GM10266 (cell line): Measurements from ENCODE around the gene LSM3.

Source experiments
- DNase-seq: peaks from one replicate; pipeline ENCODE4 v3.0.0; 2012; ENCODE audit errors: extremely low spot score
- CTCF ChIP-seq: IDR thresholded peaks from 2 replicates; pipeline ENCODE4 v1.5.1; 2012; ENCODE audit warnings: mild to moderate bottlenecking, low read depth; ENCODE audit not compliant: control insufficient read depth, insufficient read depth; ENCODE audit errors: missing control alignments

The LSM3 gene

GRCh38 chr3:14208168-14208567 lies 29.6 kb downstream of the LSM3 start:
- TF ChIP-seq CTCF = no peak

DNA sequence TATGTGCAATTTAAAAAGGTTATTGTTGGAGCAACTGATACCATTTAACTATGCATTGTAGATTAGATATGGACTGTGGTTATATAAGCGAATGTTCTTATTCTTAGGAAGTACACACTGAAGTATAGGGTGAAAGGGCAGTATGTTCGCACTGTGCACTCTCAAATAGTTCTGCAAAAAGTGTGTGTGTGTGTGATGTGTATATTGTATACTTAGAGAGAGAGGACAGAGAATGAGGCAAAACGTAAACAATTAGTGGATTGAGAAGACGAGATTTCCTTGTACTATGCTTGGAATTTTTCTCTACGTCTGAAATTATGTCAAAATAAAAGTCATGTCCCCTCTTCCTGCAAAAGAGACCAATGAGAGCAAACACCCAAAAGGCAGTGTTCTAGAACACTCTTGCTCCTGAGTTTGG lies 30.4 kb downstream of the LSM3 start:
- DNase-seq = no peak
- no peak for TF ChIP-seq CTCF

More at GRCh38 chr3:14208168-14208567, 29.6 kb downstream of the LSM3 start:
- no peak for DNase-seq

DNA sequence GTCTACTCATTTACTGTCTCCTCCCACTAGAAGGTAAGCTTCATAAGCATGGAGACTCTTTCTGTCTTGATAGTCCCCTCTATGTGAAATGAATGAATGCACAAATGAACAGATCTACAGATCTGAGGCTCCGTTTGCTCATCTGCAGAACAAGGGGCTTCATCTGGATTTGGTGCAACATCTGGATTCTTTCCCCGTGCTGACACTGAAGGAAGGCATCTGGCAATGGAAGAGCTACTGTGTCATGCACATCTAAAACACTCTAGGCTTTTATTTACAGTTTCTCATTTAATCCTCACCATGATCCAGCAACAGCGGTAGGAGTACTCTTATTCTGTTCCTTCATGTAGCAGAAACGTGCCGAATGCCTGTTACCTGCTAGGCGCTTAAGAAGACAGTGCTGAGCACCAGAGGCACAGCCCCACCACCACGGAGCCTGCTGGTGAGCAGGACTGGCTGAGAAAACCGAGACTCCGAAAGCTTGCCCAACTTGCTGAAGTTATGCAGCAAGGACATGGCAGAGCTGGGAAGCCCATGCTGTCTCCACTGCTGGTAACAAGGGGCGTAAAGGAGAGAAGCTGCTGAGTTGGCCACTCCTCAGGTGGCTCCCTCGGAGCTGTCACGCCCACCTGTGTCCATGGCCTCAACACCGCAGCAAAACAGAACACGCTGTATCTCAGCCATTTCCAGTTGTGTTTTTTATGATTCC lies 31.1 kb downstream of the LSM3 start:
- DNase-seq = no peak
- no peak for TF ChIP-seq CTCF

GRCh38 chr3:14210290-14210688 lies 31.7 kb downstream of the LSM3 start:
- no peak for DNase-seq
- no peak for TF ChIP-seq CTCF

DNA sequence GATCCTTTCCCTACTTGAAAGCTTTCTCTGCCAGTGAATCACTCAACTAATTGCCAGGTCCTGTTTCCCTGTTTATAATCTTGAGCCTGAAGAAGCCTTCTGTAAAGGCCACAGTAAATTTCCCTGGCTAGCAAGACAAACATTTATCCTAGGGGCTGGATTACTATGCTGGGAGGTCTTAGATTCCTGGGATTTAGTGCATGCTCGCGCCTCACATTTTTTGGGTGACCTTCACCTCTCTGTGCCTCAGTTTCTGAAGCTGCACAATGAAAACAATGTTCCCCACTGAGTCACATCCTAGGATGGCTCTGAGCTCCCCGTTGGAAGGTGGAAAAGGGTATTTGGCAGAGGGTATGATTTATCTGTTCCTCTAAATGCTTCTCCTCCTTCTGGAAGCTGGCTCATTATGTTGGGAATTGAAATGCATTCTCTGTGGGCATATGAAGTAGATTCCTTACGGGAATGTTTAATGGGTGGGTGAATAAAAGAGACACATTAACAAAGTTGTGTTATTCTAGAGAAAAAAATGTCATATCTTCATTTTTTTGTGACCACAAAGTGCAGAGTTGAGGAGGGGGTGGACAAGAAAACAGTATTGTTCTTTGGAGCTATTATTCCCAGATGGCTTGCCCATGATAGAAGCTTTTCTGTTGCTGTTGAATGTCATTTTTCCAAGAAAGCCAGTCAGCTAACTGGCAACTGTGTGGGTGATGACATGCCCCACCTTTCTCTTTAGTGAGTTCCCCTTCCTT lies 32.4 kb downstream of the LSM3 start:
- DNase-seq = no peak
- no peak for TF ChIP-seq CTCF

DNA sequence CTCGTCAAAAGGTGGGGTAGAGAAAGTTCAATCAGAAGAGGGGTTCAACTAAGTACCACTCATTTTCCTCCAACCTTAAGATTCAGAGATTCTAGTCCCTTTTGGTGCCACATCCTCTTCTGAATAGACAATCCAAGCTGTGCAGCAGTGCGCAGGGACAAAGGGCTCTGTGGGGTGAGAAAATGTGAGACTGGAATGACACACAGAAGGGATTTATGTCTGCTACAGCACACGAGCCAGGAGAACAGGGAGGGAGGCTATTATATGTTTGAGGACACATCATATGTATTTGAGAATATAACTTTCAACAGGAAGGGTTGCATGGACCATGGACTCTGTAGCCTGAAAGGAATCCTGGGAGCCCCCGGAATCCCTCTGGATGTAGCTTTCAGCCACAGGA lies 33.0 kb downstream of the LSM3 start:
- DNase-seq = no peak
- no peak for TF ChIP-seq CTCF

- TF ChIP-seq CTCF = no peak
- no peak for DNase-seq
Observed at GRCh38 chr3:14212032-14212431, 33.4 kb downstream of the LSM3 start.
